H9 (cell line): ENCODE measurements around the gene R3HDM1. TPM values are rescaled to one million over a fixed set of nuclear protein-coding genes. Genes with fewer than 3 reads are reported as not detected.
"Not testable (repeated sequence)": the region's sequence is repeated elsewhere in the genome, so short reads cannot be mapped to it uniquely, and the experiment has no call there.

Experiments
- DNase-seq: peaks from one replicate; pipeline ENCODE4 v3.0.0-alpha.2; 2017
- H2AFZ ChIP-seq: one replicate; pipeline ENCODE4 v1.6.1; 2013; ENCODE audit warnings: mild to moderate bottlenecking, low read length, control low read depth, moderate library complexity
- H2AK5ac ChIP-seq: 2 replicates; pipeline ENCODE4 v1.6.1; 2013; ENCODE audit warnings: low read length, control low read depth, mixed read lengths; ENCODE audit not compliant: insufficient read length
- H2BK120ac ChIP-seq: one replicate; pipeline ENCODE4 v1.6.1; 2013; ENCODE audit warnings: low read depth, mild to moderate bottlenecking, low read length, control low read depth, inconsistent platforms; ENCODE audit not compliant: poor library complexity, severe bottlenecking
- H2BK12ac ChIP-seq: 2 replicates; pipeline ENCODE4 v1.6.1; 2013; ENCODE audit warnings: low read length, control low read depth, mixed read lengths, low read depth; ENCODE audit not compliant: insufficient read length
- H2BK15ac ChIP-seq: 2 replicates; pipeline ENCODE4 v1.6.1; 2013; ENCODE audit warnings: low read depth, low read length, control low read depth
- H2BK20ac ChIP-seq: one replicate; pipeline ENCODE4 v1.6.1; 2013; ENCODE audit warnings: low read depth, mild to moderate bottlenecking, low read length, control low read depth, inconsistent platforms; ENCODE audit not compliant: poor library complexity, severe bottlenecking
- H2BK5ac ChIP-seq: 2 replicates; pipeline ENCODE4 v1.6.1; 2013; ENCODE audit warnings: low read length, control low read depth, mixed read lengths; ENCODE audit not compliant: insufficient read length
- H3K14ac ChIP-seq: 2 replicates; pipeline ENCODE4 v1.6.1; 2013; ENCODE audit warnings: low read length, control low read depth; ENCODE audit not compliant: insufficient read depth
- H3K18ac ChIP-seq: 2 replicates; pipeline ENCODE4 v1.6.1; 2013; ENCODE audit warnings: low read depth, mild to moderate bottlenecking, mixed read lengths, low read length, control low read depth; ENCODE audit not compliant: insufficient read length
- H3K23ac ChIP-seq: 2 replicates; pipeline ENCODE4 v1.6.1; 2013; ENCODE audit warnings: low read length, control low read depth, mixed read lengths, low read depth; ENCODE audit not compliant: insufficient read length
- H3K23me2 ChIP-seq: 2 replicates; pipeline ENCODE4 v1.6.1; 2013; ENCODE audit warnings: low read depth, mild to moderate bottlenecking, mixed read lengths, low read length, control low read depth; ENCODE audit not compliant: insufficient read length, poor library complexity, severe bottlenecking
- H3K27ac ChIP-seq: 2 replicates; pipeline ENCODE4 v1.5.1; 2013; ENCODE audit warnings: low read length, control low read depth, mixed read lengths, low read depth; ENCODE audit not compliant: insufficient read length
- H3K27me3 ChIP-seq: 2 replicates; pipeline ENCODE4 v1.6.1; 2013; ENCODE audit warnings: low read length, control low read depth, inconsistent platforms; ENCODE audit not compliant: insufficient read depth
- H3K4ac ChIP-seq: 2 replicates; pipeline ENCODE4 v1.6.1; 2013; ENCODE audit warnings: low read depth, mild to moderate bottlenecking, control low read depth, inconsistent platforms, low read length, moderate library complexity
- H3K4me1 ChIP-seq: 2 replicates; pipeline ENCODE4 v1.6.1; 2013; ENCODE audit warnings: low read length, control low read depth, inconsistent platforms; ENCODE audit not compliant: insufficient read depth
- H3K4me2 ChIP-seq: 2 replicates; pipeline ENCODE4 v1.6.1; 2013; ENCODE audit warnings: low read length, control low read depth, mixed read lengths; ENCODE audit not compliant: insufficient read length, insufficient read depth
- H3K56ac ChIP-seq: 2 replicates; pipeline ENCODE4 v1.6.1; 2013; ENCODE audit warnings: low read depth, mild to moderate bottlenecking, mixed read lengths, low read length, control low read depth; ENCODE audit not compliant: insufficient read length
- H3K79me1 ChIP-seq: 2 replicates; pipeline ENCODE4 v1.6.1; 2013; ENCODE audit warnings: low read depth, mild to moderate bottlenecking, moderate library complexity, low read length, control low read depth, inconsistent platforms; ENCODE audit not compliant: insufficient read depth, poor library complexity, severe bottlenecking
- H3K79me2 ChIP-seq: 2 replicates; pipeline ENCODE4 v1.6.1; 2013; ENCODE audit warnings: low read length, control low read depth, inconsistent platforms; ENCODE audit not compliant: insufficient read depth
- H3K9ac ChIP-seq: 2 replicates; pipeline ENCODE4 v1.6.1; 2013; ENCODE audit warnings: low read length, control low read depth, mixed read lengths; ENCODE audit not compliant: insufficient read length; ENCODE audit errors: extremely low read depth
- H3K9me3 ChIP-seq: one replicate; pipeline ENCODE4 v1.6.1; 2013; ENCODE audit warnings: low read depth, low read length, inconsistent platforms; ENCODE audit not compliant: control insufficient read depth
- H3T11ph ChIP-seq: one replicate; pipeline ENCODE4 v1.6.1; 2013; ENCODE audit warnings: mild to moderate bottlenecking, low read length, control low read depth, inconsistent platforms
- H4K20me1 ChIP-seq: one replicate; pipeline ENCODE4 v1.6.1; 2013; ENCODE audit not compliant: control insufficient read depth, insufficient read length, insufficient read depth
- H4K5ac ChIP-seq: 2 replicates; pipeline ENCODE4 v1.6.1; 2013; ENCODE audit warnings: low read depth, mild to moderate bottlenecking, mixed read lengths, low read length, control low read depth; ENCODE audit not compliant: insufficient read length
- H4K8ac ChIP-seq: replicated peaks from 2 replicates; pipeline ENCODE4 v1.6.1; 2013; ENCODE audit warnings: low read length, control low read depth, mixed read lengths, low read depth; ENCODE audit not compliant: insufficient read length
- H4K91ac ChIP-seq: 2 replicates; pipeline ENCODE4 v1.6.1; 2013; ENCODE audit warnings: low read depth, mild to moderate bottlenecking, moderate library complexity, mixed read lengths, low read length, control low read depth; ENCODE audit not compliant: insufficient read length
- H3K27ac Mint-ChIP-seq, 3 experiments: 2 replicates in 2 of 3; 3 replicates in 1 of 3; pipeline ENCODE4 v1.8.0; 2020 to 2021; ENCODE audit warnings: mixed read lengths in 3 of 3, mild to moderate bottlenecking in 1 of 3, moderate library complexity in 1 of 3
- H3K27me3 Mint-ChIP-seq: 2 replicates; pipeline ENCODE4 v1.8.0; 2021; ENCODE audit warnings: low read depth, mild to moderate bottlenecking, moderate library complexity, mixed read lengths
- H3K36me3 Mint-ChIP-seq, 3 experiments: 2 replicates in 2 of 3; 3 replicates in 1 of 3; pipeline ENCODE4 v1.8.0; 2020 to 2021; ENCODE audit warnings: low read depth in 3 of 3, mixed read lengths in 3 of 3; ENCODE audit not compliant: insufficient read depth in 1 of 3
- H3K4me1 Mint-ChIP-seq, 2 experiments: 2 replicates each; pipeline ENCODE4 v1.8.0; 2020; ENCODE audit warnings: mixed read lengths in 2 of 2
- H3K4me3 Mint-ChIP-seq, 2 experiments: 2 replicates in 1 of 2; 3 replicates in 1 of 2; pipeline ENCODE4 v1.8.0; 2020 to 2021; ENCODE audit warnings: mild to moderate bottlenecking in 2 of 2, mixed read lengths in 2 of 2, moderate library complexity in 1 of 2
- H3K9me3 Mint-ChIP-seq, 2 experiments: 2 replicates in 1 of 2; 3 replicates in 1 of 2; pipeline ENCODE4 v1.8.0; 2020; ENCODE audit warnings: mild to moderate bottlenecking in 2 of 2, mixed read lengths in 2 of 2, moderate library complexity in 1 of 2
- CTCF ChIP-seq: fragments of 200-600 bp; sonication (generic); conservative IDR thresholded peaks from 3 replicates; pipeline ENCODE4 v1.8.0; 2021; ENCODE audit warnings: antibody characterized with exemption, mild to moderate bottlenecking
- WGBS: extraction: QIAGEN DNeasy Blood & Tissue Kit; methylation state at CpG from one replicate; pipeline ENCODE4 v1.1.7; 2013; ENCODE audit warnings: missing lambda C conversion rate, low lambda C conversion rate, mixed read lengths; ENCODE audit not compliant: insufficient read length; ENCODE audit errors: extremely low coverage; 5-methylcytosine and 5-hydroxymethylcytosine counted together
- total RNA-seq: library from RNA; stranded (reverse); gene quantifications from 2 replicates; pipeline ENCODE4 v1.2.1, GENCODE V29; 2021

The R3HDM1 gene
- total RNA-seq, 1 experiment from 2014 or later, result 58.8 TPM

GRCh38 chr2:135709992-135710391, 178.7 kb downstream of the R3HDM1 start:
- H3K9me3 Mint-ChIP-seq, result no peaks in the 10 kb centered on the region
- no peaks in the 10 kb centered on the region for H3K4me1 ChIP-seq
- H4K20me1 ChIP-seq, result no peaks in the 10 kb centered on the region
- no peak overlapping the region for H3T11ph ChIP-seq
- no peaks in the 10 kb centered on the region for H3K79me2 ChIP-seq
- peaks cover 10 to 33% (median 22%) of the 10 kb centered on the region in 3 experiments for H3K36me3 Mint-ChIP-seq
- no peak overlapping the region for H3K4me3 Mint-ChIP-seq
- H2BK12ac ChIP-seq, result no peak overlapping the region
- no peak overlapping the region for H2BK15ac ChIP-seq
- H2AK5ac ChIP-seq, result no peak overlapping the region
- no peak overlapping the region for H3K14ac ChIP-seq
- no peaks in the 10 kb centered on the region for H3K79me1 ChIP-seq
- no peaks in the 10 kb centered on the region for H3K23me2 ChIP-seq
- H2BK20ac ChIP-seq, result no peak overlapping the region
- H3K27ac ChIP-seq, result no peak overlapping the region
- H4K5ac ChIP-seq, result no peak overlapping the region
- no peak overlapping the region for H2AFZ ChIP-seq
- no peak overlapping the region for H4K91ac ChIP-seq
- no peaks in the 10 kb centered on the region for H3K4me1 Mint-ChIP-seq
- no peak overlapping the region for H3K23ac ChIP-seq
- H3K27me3 Mint-ChIP-seq, result no peaks in the 10 kb centered on the region
- H3K4ac ChIP-seq, result no peak overlapping the region
- no peak for DNase-seq
- peak overlapping the region in 1 of 3 experiments; percentile 29; a peak in 1 of 7 replicates for H3K27ac Mint-ChIP-seq
- no peaks in the 10 kb centered on the region for H3K27me3 ChIP-seq
- no peaks in the 10 kb centered on the region for H3K9me3 ChIP-seq
- no peak overlapping the region for H2BK120ac ChIP-seq
- no peak overlapping the region for H3K4me2 ChIP-seq
- no CpG with 5 or more reads among the region's 6 CpGs for WGBS
- H3K18ac ChIP-seq, result no peak overlapping the region
- peak; percentile 94 for TF ChIP-seq CTCF
- no peak overlapping the region for H3K56ac ChIP-seq
- H2BK5ac ChIP-seq, result no peak overlapping the region
- no peak overlapping the region for H3K9ac ChIP-seq
- H4K8ac ChIP-seq, result no peak overlapping the region

- not testable (repeated sequence) for H3K27me3 Mint-ChIP-seq, H4K5ac ChIP-seq, H2BK5ac ChIP-seq, H2BK120ac ChIP-seq, H3K56ac ChIP-seq, H3K9me3 ChIP-seq, H3K79me1 ChIP-seq, H3K27ac Mint-ChIP-seq, H3K4me2 ChIP-seq, H4K20me1 ChIP-seq, H2BK12ac ChIP-seq, H2BK15ac ChIP-seq, H3K9me3 Mint-ChIP-seq, H3K27me3 ChIP-seq, H3K4me3 Mint-ChIP-seq, H3K4me1 Mint-ChIP-seq, H4K91ac ChIP-seq, DNase-seq, H3K23me2 ChIP-seq, H3K14ac ChIP-seq, H2BK20ac ChIP-seq, H2AFZ ChIP-seq, H3K79me2 ChIP-seq, H3T11ph ChIP-seq, H3K4me1 ChIP-seq, H3K23ac ChIP-seq, H3K27ac ChIP-seq, H2AK5ac ChIP-seq, H3K18ac ChIP-seq, H3K9ac ChIP-seq, H4K8ac ChIP-seq, H3K4ac ChIP-seq
- no CpG with 5 or more reads among the region's 9 CpGs for WGBS
- peaks cover 18 to 49% (median 42%) of the 10 kb centered on the region in 3 experiments; a peak in 6 of 7 replicates for H3K36me3 Mint-ChIP-seq
Observed at GRCh38 chr2:135715086-135715485, 183.8 kb downstream of the R3HDM1 start.
